Esophagus muscularis mucosa (tissue), 4 donors: ENCODE results near the gene MAP3K1. TPM values are rescaled to one million over a fixed set of nuclear protein-coding genes. Genes with fewer than 3 reads are reported as not detected.

Experiments used
- DNase-seq: peaks from one replicate; pipeline ENCODE4 v3.0.0-alpha.2; 2017; ENCODE audit errors: extremely low spot score
- H3K27ac ChIP-seq, 4 donors: fragments of 200-600 bp; sonication (generic); replicated peaks in 1 of 4; 1 replicate in 3 of 4; 2 replicates in 1 of 4; pipeline ENCODE4 v1.5.1; 2016 to 2019; ENCODE audit warnings: mild to moderate bottlenecking in 1 of 4
- H3K27me3 ChIP-seq, 4 donors: fragments of 200-600 bp; sonication (generic); one replicate each; pipeline versions ENCODE4 v1.5.1 to v1.6.0; 2016 to 2019
- H3K36me3 ChIP-seq, 4 donors: fragments of 200-600 bp; sonication (generic); one replicate each; pipeline ENCODE4 v1.5.1; 2016 to 2019
- H3K4me1 ChIP-seq, 4 donors: fragments of 200-600 bp; sonication (generic); one replicate each; pipeline ENCODE4 v1.5.1; 2016 to 2019
- H3K4me3 ChIP-seq, 4 donors: fragments of 200-600 bp; sonication (generic); 1 replicate in 2 of 4; 2 replicates in 2 of 4; pipeline ENCODE4 v1.5.1; 2016 to 2019; ENCODE audit warnings: mild to moderate bottlenecking in 4 of 4, moderate library complexity in 1 of 4
- H3K9me3 ChIP-seq, 4 donors: fragments of 200-600 bp; sonication (generic); 1 replicate in 3 of 4; 2 replicates in 1 of 4; pipeline ENCODE4 v1.5.1; 2016 to 2019
- EP300 ChIP-seq: sonication (generic); formaldehyde crosslinking; IDR thresholded peaks from one replicate; pipeline ENCODE4 v1.6.1; 2017; ENCODE audit warnings: antibody characterized with exemption
- POLR2A ChIP-seq: fragments of 450-650 bp; IDR thresholded peaks from one replicate; pipeline ENCODE4 v1.6.1; 2017; ENCODE audit warnings: antibody characterized with exemption, moderate library complexity, mild to moderate bottlenecking, low read depth
- POLR2AphosphoS5 ChIP-seq, 2 donors: sonication (generic); formaldehyde crosslinking; IDR thresholded peaks; one replicate each; pipeline ENCODE4 v1.6.1; 2017; ENCODE audit warnings: antibody characterized with exemption in 2 of 2
- WGBS: methylation state at CpG from one replicate; pipeline ENCODE4 v1.1.5; 2018; 5-methylcytosine and 5-hydroxymethylcytosine counted together
- intact Hi-C: fragments of 100-400 bp; cut with DNase I; formaldehyde crosslinking; loops from one replicate; pipeline ENCODE4 v1.15.1; 2023
- total RNA-seq, 4 donors: library from RNA; depleted of rRNA; stranded (reverse); fragments of >200 nt; gene quantifications; one replicate each; pipeline versions ENCODE4 v1.1.0 to v1.2.1, GENCODE V29; 2016
- TF ChIP-seq, protein P1 (sequence below), 3 experiments: fragments of 200-600 bp in 2 of 3; fragments of 450-650 bp in 1 of 3; sonication (generic) in 2 of 3; IDR thresholded peaks; one replicate each; pipeline ENCODE4 v1.5.1; 2017 to 2019; ENCODE audit warnings: antibody characterized with exemption in 3 of 3, mild to moderate bottlenecking in 2 of 3, moderate library complexity in 1 of 3

MAP3K1 gene
- total RNA-seq, 4 donors from 2014 or later: 7.2 to 12.3 (median 8.8) TPM

DNA sequence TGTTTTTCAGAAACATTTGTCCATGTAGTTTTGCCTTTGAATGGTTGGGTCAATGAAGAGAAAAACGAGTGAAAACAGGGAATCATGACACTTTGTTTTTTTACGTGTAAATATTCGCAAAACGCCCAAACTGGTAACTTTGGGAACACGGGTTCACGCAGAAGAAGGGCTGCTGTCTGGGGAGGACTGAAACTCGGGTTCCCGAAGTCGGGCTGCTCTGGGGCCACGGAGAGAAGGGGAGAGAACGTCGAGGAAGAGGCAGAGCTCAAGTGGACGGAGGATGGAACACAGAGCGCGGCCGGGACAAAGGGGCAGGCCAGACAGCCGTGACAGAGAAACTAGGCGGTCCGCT lies 93.6 kb downstream of the MAP3K1 start:
- WGBS: 6% methylated on average over 19 of the region's 19 CpGs
- Histone ChIP-seq H3K4me3 (peak overlapping the region; percentile 67 to 77 (median 73)), H3K27ac (peak overlapping the region; percentile 88 to 96 (median 94)), H3K27me3 (no peaks in the 10 kb centered on the region), H3K4me1 (peaks cover 7 to 15% (median 11%) of the 10 kb centered on the region in 4 donors), H3K36me3 (peaks cover 0 to 3% (median 0%) of the 10 kb centered on the region in 4 donors), H3K9me3 (no peaks in the 10 kb centered on the region)
- TF ChIP-seq POLR2AphosphoS5 (IDR thresholded peaks at IDR 0.05) (no peak), POLR2A (no peak), EP300 (no peak)
- TF ChIP-seq, protein P1, sequence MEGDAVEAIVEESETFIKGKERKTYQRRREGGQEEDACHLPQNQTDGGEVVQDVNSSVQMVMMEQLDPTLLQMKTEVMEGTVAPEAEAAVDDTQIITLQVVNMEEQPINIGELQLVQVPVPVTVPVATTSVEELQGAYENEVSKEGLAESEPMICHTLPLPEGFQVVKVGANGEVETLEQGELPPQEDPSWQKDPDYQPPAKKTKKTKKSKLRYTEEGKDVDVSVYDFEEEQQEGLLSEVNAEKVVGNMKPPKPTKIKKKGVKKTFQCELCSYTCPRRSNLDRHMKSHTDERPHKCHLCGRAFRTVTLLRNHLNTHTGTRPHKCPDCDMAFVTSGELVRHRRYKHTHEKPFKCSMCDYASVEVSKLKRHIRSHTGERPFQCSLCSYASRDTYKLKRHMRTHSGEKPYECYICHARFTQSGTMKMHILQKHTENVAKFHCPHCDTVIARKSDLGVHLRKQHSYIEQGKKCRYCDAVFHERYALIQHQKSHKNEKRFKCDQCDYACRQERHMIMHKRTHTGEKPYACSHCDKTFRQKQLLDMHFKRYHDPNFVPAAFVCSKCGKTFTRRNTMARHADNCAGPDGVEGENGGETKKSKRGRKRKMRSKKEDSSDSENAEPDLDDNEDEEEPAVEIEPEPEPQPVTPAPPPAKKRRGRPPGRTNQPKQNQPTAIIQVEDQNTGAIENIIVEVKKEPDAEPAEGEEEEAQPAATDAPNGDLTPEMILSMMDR (IDR thresholded peaks at IDR 0.05): no peak
- no peak for DNase-seq
- intact Hi-C loops: loop anchor here (5.0 to 10.0 kb wide), 2 partner anchors 43 to 1556 kb away; partner anchors contain the start of genes MIER3 and PLK2

DNA sequence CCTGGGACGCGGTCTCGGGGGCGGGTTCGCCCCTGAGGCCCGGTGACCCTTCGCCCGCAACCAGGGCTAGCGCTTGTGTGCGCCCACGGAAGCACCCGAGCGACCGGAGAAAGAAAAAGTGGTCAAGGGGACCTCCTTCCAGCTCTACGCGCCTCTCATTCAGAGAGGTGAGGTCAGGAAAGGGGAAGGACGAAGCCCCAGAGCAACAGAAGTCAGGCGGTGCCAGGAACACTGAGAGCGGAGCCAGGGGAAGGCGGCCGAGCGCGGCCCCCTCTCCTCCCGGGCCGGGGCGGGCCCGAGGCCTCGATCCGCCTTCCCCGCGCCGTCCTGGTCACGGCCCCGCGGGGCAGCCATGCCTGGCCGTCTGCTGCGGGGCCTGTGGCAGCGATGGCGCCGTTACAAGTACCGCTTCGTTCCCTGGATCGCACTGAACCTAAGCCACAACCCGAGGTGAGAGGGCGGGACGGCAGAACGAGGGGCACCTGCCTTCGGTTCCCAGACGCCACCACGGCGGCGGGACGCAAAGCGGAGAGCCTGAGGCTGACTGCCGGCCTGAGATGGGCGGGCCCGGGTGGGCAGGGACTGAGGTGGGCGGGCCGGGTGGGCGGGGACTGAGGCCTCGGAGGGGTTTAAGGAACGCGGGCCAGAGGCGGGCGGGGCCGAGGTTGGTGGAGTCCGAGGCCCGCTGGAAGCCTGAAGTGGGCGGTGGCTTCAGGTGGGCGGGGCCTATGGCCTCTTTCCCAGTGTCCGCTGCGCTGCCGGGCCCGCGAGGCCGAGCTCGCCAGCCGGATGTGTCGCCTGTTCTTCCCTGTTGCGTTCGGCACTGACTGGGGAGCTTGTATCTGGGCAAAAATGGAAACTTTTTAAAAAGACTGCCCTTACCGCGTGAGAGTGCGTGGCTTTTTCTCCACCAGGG lies 94.2 kb downstream of the MAP3K1 start, which contains the start of gene SETD9:
Gene SETD9 (plus strand): TSS at position 303 of the 916 bp plus-strand sequence. CDS start 50 bp downstream, at position 353.
- peaks cover 0 to 3% (median 0%) of the 10 kb centered on the region in 4 donors for H3K36me3 ChIP-seq
- under 1% methylated on average over 46 of the region's 84 CpGs for WGBS
- peaks cover 7 to 15% (median 11%) of the 10 kb centered on the region in 4 donors for H3K4me1 ChIP-seq
- TF ChIP-seq, protein P1 (IDR thresholded peaks at IDR 0.05): no peak
- TF ChIP-seq EP300 (no peak), POLR2AphosphoS5 (IDR thresholded peaks at IDR 0.05) (peak; percentile 80 to 84), POLR2A (peak; percentile 29)
- H3K9me3 ChIP-seq: no peaks in the 10 kb centered on the region
- H3K27ac ChIP-seq: peak within 1 kb of the TSS; percentile 88 to 96 (median 94)
- intact Hi-C loops: loop anchor here (1.0 to 10.0 kb wide), 3 partner anchors 43 to 1555 kb away; partner anchors contain the start of genes GPBP1, MIER3 and PLK2
- peak within 1 kb of the TSS; percentile 67 to 77 (median 73) for H3K4me3 ChIP-seq
- DNase-seq: peak; percentile 99
- no peaks in the 10 kb centered on the region for H3K27me3 ChIP-seq

DNA sequence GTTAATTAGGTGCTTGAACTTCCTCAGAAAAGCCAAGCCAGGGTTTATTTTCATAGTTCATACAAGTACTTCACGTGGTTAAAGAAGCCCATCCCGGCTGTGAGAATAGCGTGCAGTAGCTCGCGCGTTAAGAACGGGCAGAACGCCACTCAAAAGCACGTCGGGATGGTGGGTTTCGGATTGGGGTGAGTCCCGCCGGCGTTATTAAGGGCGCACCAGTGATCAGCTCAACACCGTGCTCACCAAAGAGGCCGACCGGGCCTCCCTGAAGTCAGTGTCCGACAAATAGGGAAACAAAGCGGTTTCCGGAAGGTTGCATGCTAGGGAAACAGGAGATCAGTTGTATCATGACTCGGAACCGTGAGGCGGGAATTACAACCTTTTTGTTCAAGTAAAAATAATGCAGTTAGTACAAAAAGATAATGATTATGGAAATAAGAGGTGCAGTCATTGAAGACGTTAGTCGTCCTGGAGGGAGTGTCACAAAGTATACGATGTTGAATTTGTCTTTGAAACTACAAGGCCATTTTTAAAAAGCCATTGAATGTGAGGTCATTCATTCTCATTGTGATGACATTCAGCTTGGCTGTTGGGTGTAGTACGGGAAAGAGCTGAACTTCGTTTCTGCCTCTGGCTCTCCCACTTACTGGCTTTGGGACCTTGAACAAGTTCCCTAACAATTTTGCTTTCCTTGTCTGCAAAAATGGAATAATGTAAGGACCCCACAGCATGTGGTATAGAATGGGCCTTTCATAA lies 95.0 kb downstream of the MAP3K1 start:
- Histone ChIP-seq H3K9me3 (no peaks in the 10 kb centered on the region), H3K27me3 (no peaks in the 10 kb centered on the region), H3K4me1 (peaks cover 7 to 15% (median 11%) of the 10 kb centered on the region in 4 donors), H3K36me3 (peaks cover 0 to 3% (median 0%) of the 10 kb centered on the region in 4 donors), H3K4me3 (peak overlapping the region; percentile 67 to 77 (median 73)), H3K27ac (peak overlapping the region; percentile 88 to 96 (median 94))
- TF ChIP-seq POLR2A (peak; percentile 32), EP300 (no peak)
- under 1% methylated on average over 21 of the region's 29 CpGs for WGBS
- DNase-seq: no peak
- intact Hi-C loops: loop anchor here (1.0 kb wide), 1 partner anchor 264 kb away; the partner anchor contains the start of gene GPBP1

DNA sequence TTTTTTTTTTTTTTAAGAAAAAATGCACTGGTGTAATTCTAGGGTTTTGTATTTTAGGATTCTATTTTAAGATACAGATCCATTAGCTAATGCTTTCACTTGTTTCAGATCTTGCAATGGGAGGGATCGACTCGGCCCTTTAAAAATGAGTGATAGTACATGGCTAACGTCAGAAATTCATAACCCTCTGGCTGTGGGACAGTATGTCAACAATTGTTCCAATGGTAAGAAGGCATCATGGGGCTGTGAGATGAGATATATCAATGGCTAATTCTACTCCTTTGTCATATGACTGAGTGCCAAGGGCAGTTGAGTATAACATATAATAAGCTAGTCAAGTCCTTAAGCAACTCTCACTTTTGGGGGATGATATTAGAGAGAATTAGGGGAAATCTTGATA lies 98.4 kb downstream of the MAP3K1 start:
- WGBS: 92% methylated on average over 3 of the region's 3 CpGs
- Histone ChIP-seq H3K4me3 (no peak overlapping the region), H3K4me1 (peaks cover 7 to 11% (median 9%) of the 10 kb centered on the region in 4 donors), H3K27ac (no peak overlapping the region), H3K9me3 (no peaks in the 10 kb centered on the region), H3K27me3 (no peaks in the 10 kb centered on the region), H3K36me3 (peaks cover 0 to 4% (median 2%) of the 10 kb centered on the region in 4 donors)
- DNase-seq: no peak
- TF ChIP-seq POLR2AphosphoS5 (IDR thresholded peaks at IDR 0.05) (no peak), POLR2A (no peak), EP300 (no peak)
- TF ChIP-seq, protein P1 (IDR thresholded peaks at IDR 0.05): no peak
- intact Hi-C loops: no loop called here
